ENCODE measurements around the gene TLR3. TPM values are rescaled to one million over a fixed set of nuclear protein-coding genes. Genes with fewer than 3 reads are reported as not detected.

TLR3 gene
- total and polyA plus RNA-seq, 5 experiments from 2014 or later, result 0.25 to 3.8 (median 0.43) TPM

- H3K27me3 Mint-ChIP-seq, result peaks cover 7 to 22% (median 15%) of the 10 kb centered on the region in 5 donors
- H3K9me3 Mint-ChIP-seq, result no peaks in the 10 kb centered on the region
- H3K36me3 Mint-ChIP-seq, result no peaks in the 10 kb centered on the region
- ATAC-seq (no peak), DNase-seq (no peak)
- no peak overlapping the region for H3K27ac Mint-ChIP-seq
- no peaks in the 10 kb centered on the region for H3K4me1 Mint-ChIP-seq
- POLR2A ChIA-PET, result no interaction called here
- H3K4me3 Mint-ChIP-seq, result no peak overlapping the region
These were observed 27.8 kb downstream of the TLR3 start for GRCh38 chr4:186096681-186097165.

- Mint-ChIP-seq H3K36me3 (no peaks in the 10 kb centered on the region), H3K4me3 (no peak overlapping the region), H3K9me3 (no peaks in the 10 kb centered on the region), H3K27ac (no peak overlapping the region), H3K4me1 (no peaks in the 10 kb centered on the region), H3K27me3 (peaks cover 7 to 25% (median 16%) of the 10 kb centered on the region in 5 donors)
- ATAC-seq (no peak), DNase-seq (no peak)
- POLR2A ChIA-PET, result no interaction called here
These were observed 28.4 kb downstream of the TLR3 start for GRCh38 chr4:186097386-186097785.

DNA sequence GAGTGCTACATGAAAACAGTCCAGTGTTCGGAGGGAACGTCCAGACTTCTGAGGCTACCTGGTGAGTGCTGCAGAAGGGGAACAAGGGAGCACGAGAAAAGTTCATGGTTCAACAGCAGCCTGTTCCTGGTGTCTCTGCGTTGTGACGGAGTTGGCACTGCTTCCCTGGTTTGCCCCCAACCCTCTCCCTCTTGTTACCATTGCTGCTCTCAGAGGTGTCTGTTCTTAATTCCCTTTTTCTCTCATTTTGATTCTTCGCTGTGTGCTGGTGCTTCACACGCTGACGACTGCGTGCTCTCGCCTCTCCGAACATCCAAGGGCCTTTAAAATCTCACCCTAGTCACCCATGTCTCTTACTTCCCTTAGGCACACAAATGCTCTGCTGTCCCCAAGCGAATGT lies 34.0 kb downstream of the TLR3 start:
- H3K9me3 Mint-ChIP-seq, result no peaks in the 10 kb centered on the region
- H3K36me3 Mint-ChIP-seq, result peaks cover 0 to 4% (median 1%) of the 10 kb centered on the region in 3 donors
- ATAC-seq (no peak), DNase-seq (no peak)
- peak overlapping the region in 1 of 10 donors; percentile 5 for H3K27ac Mint-ChIP-seq
- H3K4me3 Mint-ChIP-seq, result peak overlapping the region in 2 of 10 donors; percentile 3 to 4
- peaks cover 5 to 13% (median 8%) of the 10 kb centered on the region in 4 donors for H3K4me1 Mint-ChIP-seq
- POLR2A ChIA-PET, result no interaction called here
- peaks cover 24 to 52% (median 44%) of the 10 kb centered on the region in 5 donors for H3K27me3 Mint-ChIP-seq

GRCh38 chr4:186104114-186104889 lies 35.3 kb downstream of the TLR3 start, which contains the start of gene FAM149A:
Gene FAM149A (plus strand): TSS chr4:186104704.
- ATAC-seq, result peak; percentile 73 to 92
- Mint-ChIP-seq H3K4me3 (peak within 1 kb of the TSS; percentile 72 to 87 (median 83)), H3K36me3 (peaks cover 0 to 4% (median 1%) of the 10 kb centered on the region in 3 donors), H3K9me3 (no peaks in the 10 kb centered on the region), H3K27ac (peak within 1 kb of the TSS; percentile 24 to 80 (median 48)), H3K4me1 (peaks cover 5 to 13% (median 8%) of the 10 kb centered on the region in 4 donors), H3K27me3 (peaks cover 27 to 62% (median 52%) of the 10 kb centered on the region in 5 donors)
- POLR2A ChIA-PET, result interaction anchor here (1.4 kb wide), 1 partner anchor 87 kb away, joined by 7 read pairs; the partner anchor contains the start of gene CYP4V2
- DNase-seq, result peak; percentile 8 to 75 (median 35)

- DNase-seq (peak in 2 of 10 donors; percentile 12 to 13), ATAC-seq (peak; percentile 29 to 56)
- Mint-ChIP-seq H3K27ac (peak overlapping the region in 5 of 10 donors; percentile 25 to 80 (median 48)), H3K36me3 (peaks cover 0 to 4% (median 1%) of the 10 kb centered on the region in 3 donors), H3K4me3 (peak overlapping the region; percentile 72 to 87 (median 83)), H3K4me1 (peaks cover 5 to 13% (median 8%) of the 10 kb centered on the region in 4 donors), H3K27me3 (peaks cover 27 to 60% (median 52%) of the 10 kb centered on the region in 5 donors), H3K9me3 (no peaks in the 10 kb centered on the region)
- POLR2A ChIA-PET, result interaction anchor here (1.4 kb wide), 2 partner anchors 85 to 87 kb away, joined by 3 to 7 read pairs; partner anchors contain the start of gene CYP4V2
These were observed 36.1 kb downstream of the TLR3 start for GRCh38 chr4:186104890-186105646.

GRCh38 chr4:186105647-186106321 lies 36.8 kb downstream of the TLR3 start:
- POLR2A ChIA-PET, result interaction anchor here (1.4 kb wide), 1 partner anchor 84 kb away, joined by 3 read pairs; no protein-coding TSS in a partner anchor
- peaks cover 27 to 60% (median 52%) of the 10 kb centered on the region in 5 donors for H3K27me3 Mint-ChIP-seq

DNA sequence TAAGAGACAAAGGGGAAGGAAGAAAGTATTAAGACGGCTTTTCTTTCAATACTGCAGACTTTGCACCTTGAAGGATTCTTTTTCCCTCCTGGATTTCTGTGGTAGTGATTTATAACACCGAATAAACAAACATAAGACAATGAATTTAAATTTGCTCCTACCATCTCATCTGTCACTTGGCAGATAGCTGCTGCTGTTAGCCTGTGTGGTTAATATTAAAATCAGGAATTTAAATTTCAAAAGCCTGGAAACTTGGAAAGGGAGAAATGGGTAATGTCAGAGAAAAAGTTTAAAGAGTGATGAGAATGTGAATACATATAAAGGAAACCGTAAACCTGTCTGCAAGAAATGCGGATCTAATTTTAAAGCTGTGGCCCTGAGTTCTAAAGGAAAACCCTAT lies 39.0 kb downstream of the TLR3 start:
- Mint-ChIP-seq H3K4me1 (peaks cover 5 to 13% (median 8%) of the 10 kb centered on the region in 4 donors), H3K9me3 (no peaks in the 10 kb centered on the region), H3K36me3 (peaks cover 0 to 4% (median 1%) of the 10 kb centered on the region in 3 donors), H3K4me3 (peak overlapping the region in 1 of 10 donors; percentile 27), H3K27me3 (peaks cover 25 to 53% (median 41%) of the 10 kb centered on the region in 5 donors), H3K27ac (no peak overlapping the region)
- no peak for ATAC-seq
- POLR2A ChIA-PET, result no interaction called here
- no peak for DNase-seq

More at GRCh38 chr4:186105647-186106321, 36.8 kb downstream of the TLR3 start:
- Mint-ChIP-seq H3K27ac (peak overlapping the region in 8 of 10 donors; percentile 24 to 80 (median 48)), H3K4me3 (peak overlapping the region; percentile 72 to 87 (median 83)), H3K36me3 (peaks cover 0 to 4% (median 1%) of the 10 kb centered on the region in 3 donors), H3K9me3 (no peaks in the 10 kb centered on the region), H3K4me1 (peaks cover 5 to 13% (median 8%) of the 10 kb centered on the region in 4 donors)
- ATAC-seq, result peak in 1 of 2 donors; percentile 18
- DNase-seq, result peak in 1 of 10 donors; percentile 6

- POLR2A ChIA-PET, result no interaction called here
- DNase-seq (no peak), ATAC-seq (no peak)
- H3K27ac Mint-ChIP-seq, result no peak overlapping the region
- peaks cover 3 to 13% (median 8%) of the 10 kb centered on the region in 4 donors for H3K4me1 Mint-ChIP-seq
- no peaks in the 10 kb centered on the region for H3K9me3 Mint-ChIP-seq
- peaks cover 21 to 48% (median 36%) of the 10 kb centered on the region in 5 donors for H3K27me3 Mint-ChIP-seq
- peaks cover 0 to 4% (median 1%) of the 10 kb centered on the region in 3 donors for H3K36me3 Mint-ChIP-seq
- no peak overlapping the region for H3K4me3 Mint-ChIP-seq
These were observed 39.4 kb downstream of the TLR3 start for GRCh38 chr4:186108391-186108790.

GRCh38 chr4:186109245-186109644 lies 40.3 kb downstream of the TLR3 start:
- Mint-ChIP-seq H3K27me3 (peaks cover 15 to 40% (median 29%) of the 10 kb centered on the region in 5 donors), H3K27ac (no peak overlapping the region), H3K4me1 (peaks cover 3 to 10% (median 7%) of the 10 kb centered on the region in 4 donors), H3K4me3 (no peak overlapping the region), H3K36me3 (peaks cover 0 to 1% (median under 1%) of the 10 kb centered on the region in 3 donors), H3K9me3 (no peaks in the 10 kb centered on the region)
- no peak for DNase-seq
- no peak for ATAC-seq
- POLR2A ChIA-PET, result no interaction called here

- no peak for ATAC-seq
- no peaks in the 10 kb centered on the region for H3K36me3 Mint-ChIP-seq
- H3K4me3 Mint-ChIP-seq, result no peak overlapping the region
- H3K4me1 Mint-ChIP-seq, result no peaks in the 10 kb centered on the region
- DNase-seq, result no peak
- H3K9me3 Mint-ChIP-seq, result peaks cover 0 to 2% (median 0%) of the 10 kb centered on the region in 9 donors
- H3K27me3 Mint-ChIP-seq, result peaks cover 10 to 22% (median 16%) of the 10 kb centered on the region in 5 donors
- POLR2A ChIA-PET, result no interaction called here
- H3K27ac Mint-ChIP-seq, result no peak overlapping the region
These were observed 47.7 kb downstream of the TLR3 start for GRCh38 chr4:186116697-186117096.

DNA sequence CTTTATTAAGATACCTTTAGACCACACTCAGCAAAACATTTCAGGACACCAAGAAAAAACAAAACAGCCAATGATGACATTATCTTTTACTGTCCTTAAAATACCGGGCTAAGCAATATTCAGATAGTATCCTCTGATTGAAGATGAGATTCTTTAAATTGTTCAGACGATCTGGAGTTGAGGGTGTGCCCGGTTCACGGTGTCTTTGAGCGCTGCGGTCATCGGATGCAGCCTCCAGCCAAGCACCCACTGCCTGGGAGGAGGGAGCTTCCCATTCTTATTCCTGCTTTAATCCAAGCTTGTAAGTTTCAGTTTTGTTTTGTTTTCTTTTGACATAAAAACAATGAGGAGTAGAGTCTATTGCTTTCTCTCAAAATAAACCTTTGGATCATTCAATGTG lies 49.6 kb downstream of the TLR3 start:
- POLR2A ChIA-PET, result no interaction called here
- H3K4me3 Mint-ChIP-seq, result no peak overlapping the region
- peaks cover 0 to 2% (median 0%) of the 10 kb centered on the region in 9 donors for H3K9me3 Mint-ChIP-seq
- H3K4me1 Mint-ChIP-seq, result no peaks in the 10 kb centered on the region
- H3K36me3 Mint-ChIP-seq, result no peaks in the 10 kb centered on the region
- ATAC-seq, result no peak
- peaks cover 10 to 22% (median 16%) of the 10 kb centered on the region in 5 donors for H3K27me3 Mint-ChIP-seq
- H3K27ac Mint-ChIP-seq, result no peak overlapping the region
- no peak for DNase-seq

GRCh38 chr4:186121057-186121456 lies 52.1 kb downstream of the TLR3 start:
- DNase-seq, result no peak
- Mint-ChIP-seq H3K27me3 (peaks cover 10 to 22% (median 16%) of the 10 kb centered on the region in 5 donors), H3K36me3 (peaks cover 0 to 5% (median 0%) of the 10 kb centered on the region in 3 donors), H3K9me3 (peaks cover 0 to 5% (median 0%) of the 10 kb centered on the region in 9 donors), H3K4me3 (no peak overlapping the region), H3K27ac (no peak overlapping the region), H3K4me1 (no peaks in the 10 kb centered on the region)
- POLR2A ChIA-PET, result no interaction called here
- no peak for ATAC-seq

Measured in naive thymus-derived CD8-positive, alpha-beta T cell (primary cell).